GM21786 (cell line): ENCODE data around the gene CD84.
"Not testable (repeated sequence)": the region's sequence is repeated elsewhere in the genome, so short reads cannot be mapped to it uniquely, and the experiment has no call there.

ENCODE experiments used
- ATAC-seq: cut with Tn5 transposase; IDR thresholded peaks from one replicate; pipeline ENCODE4 v1.9.1; 2021; ENCODE audit not compliant: unreplicated experiment

CD84 gene

DNA sequence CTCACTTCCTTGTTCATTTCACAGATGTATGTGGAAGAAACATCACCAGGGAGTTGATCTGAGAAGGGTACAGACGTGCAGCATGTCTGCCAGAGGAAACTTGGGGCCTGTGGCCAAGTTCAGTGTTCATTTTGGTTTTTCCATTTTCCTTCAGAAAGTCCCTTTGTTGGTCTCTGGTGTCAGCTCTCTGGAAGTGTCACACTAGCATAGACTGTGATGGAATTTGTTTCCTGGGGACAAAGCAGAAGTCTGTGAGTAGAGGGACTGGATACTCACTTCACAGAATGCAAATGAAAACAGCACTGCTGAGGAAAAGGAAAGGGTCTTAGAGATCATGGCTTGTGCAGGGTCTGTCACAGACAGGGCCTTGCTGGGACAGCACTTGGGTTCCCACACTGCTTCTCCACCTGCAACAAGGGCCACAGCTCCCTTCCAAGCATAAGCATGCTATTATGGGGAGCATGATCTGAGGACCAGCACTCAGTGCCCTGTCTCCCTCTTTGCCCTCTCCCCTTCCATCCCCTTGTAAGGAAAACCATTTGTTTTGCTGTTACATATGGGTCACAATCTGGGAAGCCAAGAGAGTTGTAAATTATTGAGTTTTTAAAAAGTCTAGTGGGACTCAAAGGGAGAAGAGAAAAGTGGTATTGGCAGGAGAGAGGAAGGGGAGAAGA is 31.4 kb upstream of the CD84 start:
- ATAC-seq: no peak

DNA sequence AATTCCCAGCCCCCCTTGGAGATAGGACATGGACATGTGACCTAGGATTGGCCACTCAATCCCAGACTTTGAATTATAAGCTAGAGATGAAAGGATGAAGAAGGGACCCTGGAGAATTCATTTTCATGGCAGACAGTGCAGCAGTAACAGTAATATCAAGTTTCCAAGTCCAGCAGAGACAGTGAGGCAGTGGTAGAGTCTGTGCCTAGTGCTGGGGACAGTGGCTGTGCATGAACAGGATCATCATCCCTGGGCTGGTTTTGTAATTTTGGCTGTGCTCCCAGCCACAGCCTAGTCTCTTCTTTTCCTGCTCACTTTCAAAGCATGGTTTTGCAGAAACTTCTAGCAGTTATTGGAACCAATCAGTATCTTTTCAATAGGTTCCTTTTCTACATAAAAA is 29.6 kb upstream of the CD84 start:
- no peak for ATAC-seq

- ATAC-seq: no peak
These were observed 29.2 kb upstream of the CD84 start for GRCh38 chr1:160608514-160608913.

DNA sequence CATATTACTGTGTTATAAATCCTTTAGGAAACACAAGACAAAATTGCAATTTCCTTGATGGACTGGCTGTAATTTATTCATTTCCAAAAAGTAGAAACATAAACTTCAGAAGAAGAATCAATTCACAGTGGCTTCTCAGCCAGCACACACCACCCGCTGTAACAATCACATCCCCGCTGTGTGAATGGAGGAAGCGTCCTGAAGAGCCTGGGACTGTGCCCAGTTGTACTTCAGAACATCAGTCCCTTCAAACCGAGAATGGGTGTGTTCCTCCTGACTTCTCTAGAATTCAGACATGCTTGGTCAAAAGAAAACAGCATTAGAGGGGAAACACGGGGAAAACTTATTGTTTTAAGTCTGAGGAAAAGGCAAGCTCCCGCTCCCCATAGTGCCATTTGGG is 28.8 kb upstream of the CD84 start:
- no peak for ATAC-seq

- no peak for ATAC-seq
These were observed 28.4 kb upstream of the CD84 start for GRCh38 chr1:160607672-160608032.

DNA sequence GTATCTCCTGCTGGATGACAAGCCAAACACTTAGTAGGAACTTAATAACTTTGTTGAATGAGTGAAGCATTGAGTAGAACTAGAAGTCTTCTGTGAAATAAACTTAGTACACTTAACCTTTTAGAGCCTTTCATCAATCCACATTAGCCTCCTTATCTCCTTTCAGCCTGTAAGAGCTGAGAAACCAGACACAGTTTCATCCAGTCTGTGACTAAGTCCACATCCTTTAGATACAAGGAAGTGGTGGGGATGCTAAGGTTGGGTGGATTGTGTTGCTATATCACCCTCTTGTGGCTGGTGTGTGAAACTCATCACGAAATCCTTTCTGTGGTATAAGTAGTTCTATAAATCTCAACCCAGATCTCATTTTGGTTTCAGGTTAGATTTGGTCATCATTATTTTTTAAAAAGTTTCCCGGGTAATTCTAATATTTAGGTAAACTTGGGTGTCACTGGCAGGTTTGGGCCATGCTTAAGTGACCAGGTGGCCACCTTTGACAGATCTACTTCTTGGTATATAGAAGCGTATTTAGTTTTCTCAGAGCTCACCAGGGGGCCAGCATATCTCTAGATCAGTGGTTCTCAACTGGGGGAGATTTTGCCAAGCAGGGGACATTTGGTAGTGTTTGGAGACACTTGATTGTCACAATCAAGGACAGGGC is 27.8 kb upstream of the CD84 start:
- ATAC-seq: peak; percentile 47

GRCh38 chr1:160606611-160607010 is 27.3 kb upstream of the CD84 start:
- ATAC-seq: no peak

- ATAC-seq: no peak
These were observed 26.6 kb upstream of the CD84 start for GRCh38 chr1:160605792-160606479.

GRCh38 chr1:160605205-160605604 is 25.9 kb upstream of the CD84 start:
- ATAC-seq: no peak

GRCh38 chr1:160597705-160598104 is 18.4 kb upstream of the CD84 start:
- no peak for ATAC-seq

- no peak for ATAC-seq
These were observed 17.8 kb upstream of the CD84 start for GRCh38 chr1:160597051-160597450.

DNA sequence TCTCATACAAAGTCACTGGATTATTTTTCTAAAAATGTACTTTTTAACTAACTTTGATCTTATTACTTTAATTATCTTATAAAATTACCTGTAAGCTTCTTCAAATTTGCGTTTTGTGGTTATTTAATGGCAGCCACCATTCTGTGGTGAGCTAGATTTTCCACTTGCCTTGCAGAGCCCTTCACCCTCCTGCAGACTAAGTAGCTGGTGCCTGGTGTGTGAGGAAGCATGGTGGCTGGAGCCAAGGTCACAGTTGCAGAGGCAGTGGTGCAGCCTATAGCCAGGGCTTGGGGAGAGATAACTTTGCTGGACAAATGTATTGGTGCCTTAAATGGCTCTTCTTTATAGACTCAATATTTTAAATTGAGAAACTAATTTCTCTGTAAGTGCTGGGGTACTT is 11.2 kb upstream of the CD84 start:
- ATAC-seq: no peak

DNA sequence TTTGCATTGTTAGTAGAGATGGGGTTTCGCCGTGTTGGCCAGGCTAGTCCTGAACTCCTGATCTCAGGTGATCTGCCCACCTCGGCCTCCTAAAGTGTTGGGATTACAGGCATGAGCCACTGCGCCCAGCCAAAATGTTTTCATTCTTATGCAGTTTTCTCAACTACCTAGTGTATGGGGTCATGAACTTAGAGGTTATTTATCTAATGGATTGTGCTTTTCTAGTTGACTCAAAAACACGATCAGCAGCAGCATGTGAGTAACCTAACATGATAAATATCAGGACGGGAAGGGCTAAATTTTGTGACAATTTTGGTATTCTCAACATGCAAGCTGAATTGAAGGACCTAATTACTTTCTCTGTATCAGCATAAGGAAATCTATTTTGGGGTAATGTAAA is 9.2 kb upstream of the CD84 start:
- ATAC-seq: no peak

DNA sequence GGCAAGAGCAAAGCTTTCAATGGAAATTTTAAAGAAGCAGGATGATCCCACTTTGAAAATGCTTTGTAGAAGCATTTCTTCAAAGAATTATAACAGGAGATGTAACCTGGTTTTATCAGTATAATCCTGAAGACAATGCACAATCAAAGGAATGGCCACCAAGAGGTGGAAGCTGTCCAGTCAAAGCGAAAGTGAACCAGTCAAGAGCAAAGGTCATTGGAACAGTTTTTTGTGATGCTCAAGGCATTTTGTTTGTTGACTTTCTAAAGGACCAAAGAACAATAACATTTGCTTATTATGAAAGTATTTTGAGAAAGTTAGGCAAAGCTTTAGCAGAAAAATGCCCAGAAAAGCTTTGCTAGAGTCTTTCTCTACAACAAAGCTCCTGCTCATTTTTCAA is 5.5 kb upstream of the CD84 start:
- ATAC-seq: no peak

DNA sequence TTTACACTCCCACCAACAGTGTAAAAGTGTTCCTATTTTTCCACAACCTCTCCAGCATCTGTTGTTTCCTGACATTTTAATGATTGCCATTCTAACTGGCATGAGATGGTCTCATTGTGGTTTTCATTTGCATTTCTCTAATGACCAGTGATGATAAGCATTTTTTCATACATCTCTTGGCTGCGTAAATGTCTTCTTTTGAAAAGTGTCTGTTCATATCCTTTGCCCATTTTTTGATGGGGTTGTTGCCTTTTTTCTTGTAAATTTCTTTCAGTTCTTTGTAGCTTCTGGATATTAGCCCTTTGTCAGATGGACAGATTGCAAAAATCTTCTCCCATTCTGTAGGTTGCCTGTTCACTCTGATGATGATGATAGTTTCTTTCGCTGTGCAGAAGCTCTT is 3.7 kb upstream of the CD84 start:
- not testable (repeated sequence) for ATAC-seq

GRCh38 chr1:160581961-160582360 is 2.7 kb upstream of the CD84 start:
- no peak for ATAC-seq

DNA sequence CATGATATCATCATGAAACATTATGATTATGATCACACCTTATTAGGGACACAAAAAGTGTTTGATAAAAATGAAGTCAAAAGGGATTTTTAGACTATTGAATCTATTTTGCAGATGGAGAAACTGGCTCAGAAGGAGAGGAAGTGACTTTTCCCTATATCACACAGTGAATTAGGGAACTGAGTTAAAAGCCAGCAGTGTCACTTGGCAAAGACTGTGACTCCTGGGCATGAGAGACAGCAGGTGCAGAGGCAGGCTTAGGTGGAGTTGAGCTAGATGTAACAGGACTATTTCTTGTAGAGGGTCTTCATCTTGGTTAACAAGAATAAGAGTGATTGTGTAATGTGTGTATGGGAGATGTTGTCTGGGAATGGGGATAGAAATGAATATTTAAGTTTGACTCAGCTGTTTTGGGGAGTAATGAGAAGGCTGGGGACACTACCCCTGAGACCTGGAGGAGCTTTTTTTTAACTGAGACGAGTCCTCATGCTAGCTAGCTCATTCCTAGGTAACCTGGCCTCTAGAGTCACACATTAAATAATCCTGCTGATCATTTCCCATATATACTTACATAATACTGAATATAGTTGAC is 1.0 kb upstream of the CD84 start:
- no peak for ATAC-seq

- no peak for ATAC-seq
These were observed 638 bp downstream of the CD84 start for GRCh38 chr1:160578525-160579191.

GRCh38 chr1:160578175-160578524 is 1.1 kb downstream of the CD84 start:
- ATAC-seq: no peak

GRCh38 chr1:160577671-160578070 is 1.6 kb downstream of the CD84 start:
- no peak for ATAC-seq

- ATAC-seq: no peak
These were observed 2.4 kb downstream of the CD84 start for GRCh38 chr1:160576884-160577283.

DNA sequence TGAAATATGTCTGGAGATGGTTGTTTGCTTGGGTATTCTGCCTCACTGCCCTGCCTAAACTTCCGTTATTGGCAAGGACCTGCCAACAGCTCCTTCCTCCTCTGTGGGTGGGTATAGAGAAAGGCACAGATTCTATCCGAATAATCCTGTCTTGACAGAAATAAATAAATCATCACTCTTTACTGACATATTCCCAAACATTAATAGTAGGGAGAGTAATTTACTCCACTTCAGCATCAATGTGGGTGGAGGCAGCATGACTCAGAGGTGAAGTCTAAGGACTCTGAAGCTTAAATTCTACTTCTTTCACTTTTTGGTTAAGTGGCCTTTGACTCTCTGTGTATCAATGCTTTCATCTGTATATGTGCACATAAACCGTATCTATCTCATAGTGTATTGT is 2.9 kb downstream of the CD84 start:
- no peak for ATAC-seq
